Measurements from ENCODE around the gene CENPQ. TPM values are rescaled to one million over a fixed set of nuclear protein-coding genes. Genes with fewer than 3 reads are reported as not detected.
A peak's percentile ranks its signal among the peaks of the same experiment; 100 is the strongest.

The CENPQ gene
- total and polyA plus RNA-seq, 9 donors, result 6.3 to 10.6 (median 7.7) TPM

GRCh38 chr6:49519660-49520059 is 56.5 kb downstream of the CENPQ start:
- no peak for DNase-seq
- no peaks in the 10 kb centered on the region for H3K9me3 ChIP-seq (replicated peaks; ENCODE audit: control insufficient read depth, low read depth, low read length)
- H3K36me3 ChIP-seq (ENCODE audit: control insufficient read depth, insufficient read depth, low read length), result no peaks in the 10 kb centered on the region
- WGBS (ENCODE audit: insufficient coverage), result no CpG with 5 or more reads among the region's 1 CpG
- H3K27me3 ChIP-seq (ENCODE audit: control insufficient read depth, insufficient read depth, low read length), result no peaks in the 10 kb centered on the region
- H3K27ac ChIP-seq (ENCODE audit: low read length), result no peak overlapping the region
- no peaks in the 10 kb centered on the region for H3K4me1 ChIP-seq (ENCODE audit: control insufficient read depth, insufficient read depth, low read length)
- H3K4me3 ChIP-seq (ENCODE audit: low read length), result no peak overlapping the region

DNA sequence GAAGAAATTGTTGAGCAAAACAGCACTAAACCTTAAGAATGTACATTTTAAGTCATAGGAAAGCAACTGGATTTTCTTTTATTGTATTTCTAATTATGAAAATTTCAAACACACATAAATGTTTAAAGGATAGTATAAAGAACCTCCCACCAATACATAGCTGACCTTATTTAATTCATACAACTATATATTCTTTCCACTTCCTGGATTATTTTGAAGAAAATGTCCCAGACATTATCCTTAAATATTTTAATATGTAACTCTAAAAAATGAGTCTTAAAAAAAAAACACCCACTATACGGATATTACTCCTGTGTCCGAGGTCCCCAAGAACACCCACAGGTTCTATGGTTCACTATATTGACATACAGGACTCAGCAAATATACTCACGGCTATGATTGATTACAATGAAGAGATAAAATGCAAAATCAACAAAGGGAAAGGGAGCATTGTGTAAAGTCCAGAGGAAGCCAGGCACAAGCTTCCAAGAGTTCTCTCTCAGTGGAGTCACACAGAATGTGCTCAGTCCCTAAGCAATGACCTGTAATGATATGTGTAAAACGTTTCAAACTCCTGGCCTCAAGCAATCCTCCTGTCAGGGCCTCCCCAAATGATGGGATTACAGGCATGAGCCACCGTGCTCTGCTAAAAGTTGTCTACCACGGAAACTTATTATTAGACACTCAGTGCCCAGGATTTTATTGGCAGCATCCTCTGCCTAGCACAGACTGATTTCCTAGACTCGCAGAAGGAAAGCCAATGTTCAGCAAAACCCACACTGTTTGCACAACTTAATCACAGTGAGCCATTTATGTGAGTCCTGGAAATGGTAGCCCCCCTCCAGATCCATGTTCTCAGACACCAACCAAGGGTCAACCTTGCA is 59.8 kb downstream of the CENPQ start:
- WGBS (ENCODE audit: insufficient coverage), result 88% methylated on average over 4 of the region's 7 CpGs
- Histone ChIP-seq H3K27me3 (ENCODE audit: control insufficient read depth, insufficient read depth, low read length) (no peaks in the 10 kb centered on the region), H3K36me3 (ENCODE audit: control insufficient read depth, insufficient read depth, low read length) (no peaks in the 10 kb centered on the region), H3K9me3 (replicated peaks; ENCODE audit: control insufficient read depth, low read depth, low read length) (no peaks in the 10 kb centered on the region), H3K4me1 (ENCODE audit: control insufficient read depth, insufficient read depth, low read length) (no peaks in the 10 kb centered on the region), H3K4me3 (ENCODE audit: low read length) (no peak overlapping the region), H3K27ac (ENCODE audit: low read length) (no peak overlapping the region)
- no peak for DNase-seq

GRCh38 chr6:49523901-49524300 is 60.7 kb downstream of the CENPQ start:
- Histone ChIP-seq H3K4me3 (ENCODE audit: low read length) (no peak overlapping the region), H3K27me3 (ENCODE audit: control insufficient read depth, insufficient read depth, low read length) (no peaks in the 10 kb centered on the region), H3K4me1 (ENCODE audit: control insufficient read depth, insufficient read depth, low read length) (no peaks in the 10 kb centered on the region), H3K36me3 (ENCODE audit: control insufficient read depth, insufficient read depth, low read length) (no peaks in the 10 kb centered on the region), H3K9me3 (replicated peaks; ENCODE audit: control insufficient read depth, low read depth, low read length) (no peaks in the 10 kb centered on the region), H3K27ac (ENCODE audit: low read length) (no peak overlapping the region)
- WGBS (ENCODE audit: insufficient coverage), result 100% methylated on average over 1 of the region's 1 CpG
- no peak for DNase-seq

GRCh38 chr6:49524541-49524940 is 61.4 kb downstream of the CENPQ start:
- Histone ChIP-seq H3K27me3 (ENCODE audit: control insufficient read depth, insufficient read depth, low read length) (no peaks in the 10 kb centered on the region), H3K27ac (ENCODE audit: low read length) (no peak overlapping the region), H3K4me1 (ENCODE audit: control insufficient read depth, insufficient read depth, low read length) (no peaks in the 10 kb centered on the region), H3K9me3 (replicated peaks; ENCODE audit: control insufficient read depth, low read depth, low read length) (no peaks in the 10 kb centered on the region), H3K36me3 (ENCODE audit: control insufficient read depth, insufficient read depth, low read length) (no peaks in the 10 kb centered on the region), H3K4me3 (ENCODE audit: low read length) (no peak overlapping the region)
- 83% methylated on average over 2 of the region's 7 CpGs for WGBS (ENCODE audit: insufficient coverage)
- DNase-seq, result no peak

DNA sequence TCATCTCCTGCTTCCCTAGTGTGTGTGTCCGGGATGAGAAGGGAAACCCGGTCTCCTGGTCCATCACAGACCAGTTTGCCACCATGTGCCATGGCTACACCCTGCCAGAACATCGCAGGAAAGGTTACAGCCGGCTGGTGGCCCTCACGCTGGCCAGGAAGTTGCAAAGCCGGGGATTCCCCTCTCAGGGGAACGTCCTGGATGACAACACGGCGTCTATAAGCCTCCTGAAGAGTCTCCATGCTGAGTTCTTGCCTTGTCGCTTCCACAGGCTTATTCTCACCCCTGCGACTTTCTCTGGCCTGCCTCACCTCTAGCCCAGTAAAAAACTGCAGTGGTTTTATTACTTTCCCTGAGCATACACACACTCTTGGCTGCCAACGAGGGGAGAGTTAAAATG is 63.4 kb downstream of the CENPQ start:
- no peak overlapping the region for H3K27ac ChIP-seq (ENCODE audit: low read length)
- 75% methylated on average over 9 of the region's 12 CpGs for WGBS (ENCODE audit: insufficient coverage)
- H3K36me3 ChIP-seq (ENCODE audit: control insufficient read depth, insufficient read depth, low read length), result no peaks in the 10 kb centered on the region
- no peaks in the 10 kb centered on the region for H3K9me3 ChIP-seq (replicated peaks; ENCODE audit: control insufficient read depth, low read depth, low read length)
- no peak for DNase-seq
- no peak overlapping the region for H3K4me3 ChIP-seq (ENCODE audit: low read length)
- H3K4me1 ChIP-seq (ENCODE audit: control insufficient read depth, insufficient read depth, low read length), result no peaks in the 10 kb centered on the region
- no peaks in the 10 kb centered on the region for H3K27me3 ChIP-seq (ENCODE audit: control insufficient read depth, insufficient read depth, low read length)

DNA sequence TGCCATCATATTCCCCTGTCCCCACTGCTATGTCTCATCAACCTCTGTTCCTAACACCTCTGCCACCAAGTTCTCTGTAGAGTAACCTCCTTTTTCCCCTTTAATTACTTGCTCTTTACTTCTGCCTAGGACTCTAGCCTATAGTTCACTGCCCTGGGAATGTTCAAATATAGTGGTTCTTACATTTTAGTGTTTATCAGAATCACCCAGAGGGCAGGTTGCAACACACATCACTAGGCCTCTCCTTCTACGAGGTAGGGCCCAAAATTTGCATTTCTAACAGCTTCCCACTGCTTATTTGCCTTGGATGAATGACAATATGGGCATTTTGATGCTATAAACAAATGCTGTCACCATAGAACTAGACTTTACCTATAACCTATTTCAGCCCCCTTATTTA is 64.2 kb downstream of the CENPQ start:
- Histone ChIP-seq H3K27ac (ENCODE audit: low read length) (no peak overlapping the region), H3K27me3 (ENCODE audit: control insufficient read depth, insufficient read depth, low read length) (no peaks in the 10 kb centered on the region), H3K9me3 (replicated peaks; ENCODE audit: control insufficient read depth, low read depth, low read length) (no peaks in the 10 kb centered on the region), H3K4me1 (ENCODE audit: control insufficient read depth, insufficient read depth, low read length) (no peaks in the 10 kb centered on the region), H3K36me3 (ENCODE audit: control insufficient read depth, insufficient read depth, low read length) (no peaks in the 10 kb centered on the region), H3K4me3 (ENCODE audit: low read length) (no peak overlapping the region)
- DNase-seq, result no peak
- WGBS (ENCODE audit: insufficient coverage), result no CpG with 5 or more reads among the region's 1 CpG

DNA sequence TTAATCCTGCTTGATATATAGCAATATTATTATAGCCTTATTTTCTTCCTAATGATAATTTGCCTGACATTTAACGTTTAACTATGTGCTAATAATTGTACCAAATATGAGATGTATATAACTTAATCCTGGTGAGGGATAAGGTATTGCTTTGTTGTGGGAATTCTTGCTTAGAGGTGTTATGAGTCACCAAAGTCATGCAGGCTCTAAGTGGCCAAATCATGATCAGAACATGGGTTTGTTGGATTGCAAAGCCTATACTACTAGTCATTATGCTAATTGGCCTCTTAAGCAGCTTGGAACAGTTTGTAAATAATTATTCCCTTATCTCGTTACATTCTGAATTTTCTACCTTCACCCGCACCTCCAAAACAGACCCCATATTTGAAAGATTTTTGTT is 65.4 kb downstream of the CENPQ start:
- H3K27ac ChIP-seq (ENCODE audit: low read length), result no peak overlapping the region
- no CpG with 5 or more reads among the region's 3 CpGs for WGBS (ENCODE audit: insufficient coverage)
- no peaks in the 10 kb centered on the region for H3K36me3 ChIP-seq (ENCODE audit: control insufficient read depth, insufficient read depth, low read length)
- no peaks in the 10 kb centered on the region for H3K4me1 ChIP-seq (ENCODE audit: control insufficient read depth, insufficient read depth, low read length)
- no peak overlapping the region for H3K4me3 ChIP-seq (ENCODE audit: low read length)
- H3K9me3 ChIP-seq (replicated peaks; ENCODE audit: control insufficient read depth, low read depth, low read length), result no peaks in the 10 kb centered on the region
- no peak for DNase-seq
- no peaks in the 10 kb centered on the region for H3K27me3 ChIP-seq (ENCODE audit: control insufficient read depth, insufficient read depth, low read length)

DNA sequence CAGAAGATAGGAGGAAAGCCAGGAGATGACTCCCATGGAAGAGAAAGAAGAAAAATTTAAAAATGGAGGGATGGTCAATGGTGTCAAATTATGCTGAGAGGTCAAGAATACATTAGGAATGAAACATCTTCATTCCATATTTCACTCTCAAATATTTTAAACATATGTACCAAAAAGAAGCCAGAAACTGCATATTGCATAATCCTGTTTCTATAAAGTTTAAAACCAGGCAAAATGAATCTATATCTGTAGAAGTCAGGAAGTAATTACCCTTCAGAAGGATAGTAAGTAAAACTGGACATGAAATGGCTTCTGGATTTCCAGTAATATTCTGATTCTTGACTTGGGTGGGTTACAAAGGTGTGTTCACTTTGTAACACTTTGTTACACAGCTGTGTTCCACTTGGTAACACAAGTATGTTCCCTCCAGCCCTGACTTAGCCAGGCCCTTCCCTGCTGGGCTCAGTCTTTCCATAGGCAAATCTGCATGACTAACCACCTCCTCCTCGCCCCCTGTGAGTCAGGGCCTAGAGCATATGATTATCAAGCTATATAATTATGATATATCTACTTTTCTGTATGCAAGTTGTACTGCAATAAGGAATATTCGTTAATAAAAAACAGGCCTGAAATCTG is 67.1 kb downstream of the CENPQ start:
- Histone ChIP-seq H3K4me3 (ENCODE audit: low read length) (no peak overlapping the region), H3K4me1 (ENCODE audit: control insufficient read depth, insufficient read depth, low read length) (no peaks in the 10 kb centered on the region), H3K36me3 (ENCODE audit: control insufficient read depth, insufficient read depth, low read length) (no peaks in the 10 kb centered on the region), H3K9me3 (replicated peaks; ENCODE audit: control insufficient read depth, low read depth, low read length) (no peaks in the 10 kb centered on the region), H3K27ac (ENCODE audit: low read length) (no peak overlapping the region), H3K27me3 (ENCODE audit: control insufficient read depth, insufficient read depth, low read length) (no peaks in the 10 kb centered on the region)
- no CpG with 5 or more reads among the region's 2 CpGs for WGBS (ENCODE audit: insufficient coverage)
- no peak for DNase-seq

DNA sequence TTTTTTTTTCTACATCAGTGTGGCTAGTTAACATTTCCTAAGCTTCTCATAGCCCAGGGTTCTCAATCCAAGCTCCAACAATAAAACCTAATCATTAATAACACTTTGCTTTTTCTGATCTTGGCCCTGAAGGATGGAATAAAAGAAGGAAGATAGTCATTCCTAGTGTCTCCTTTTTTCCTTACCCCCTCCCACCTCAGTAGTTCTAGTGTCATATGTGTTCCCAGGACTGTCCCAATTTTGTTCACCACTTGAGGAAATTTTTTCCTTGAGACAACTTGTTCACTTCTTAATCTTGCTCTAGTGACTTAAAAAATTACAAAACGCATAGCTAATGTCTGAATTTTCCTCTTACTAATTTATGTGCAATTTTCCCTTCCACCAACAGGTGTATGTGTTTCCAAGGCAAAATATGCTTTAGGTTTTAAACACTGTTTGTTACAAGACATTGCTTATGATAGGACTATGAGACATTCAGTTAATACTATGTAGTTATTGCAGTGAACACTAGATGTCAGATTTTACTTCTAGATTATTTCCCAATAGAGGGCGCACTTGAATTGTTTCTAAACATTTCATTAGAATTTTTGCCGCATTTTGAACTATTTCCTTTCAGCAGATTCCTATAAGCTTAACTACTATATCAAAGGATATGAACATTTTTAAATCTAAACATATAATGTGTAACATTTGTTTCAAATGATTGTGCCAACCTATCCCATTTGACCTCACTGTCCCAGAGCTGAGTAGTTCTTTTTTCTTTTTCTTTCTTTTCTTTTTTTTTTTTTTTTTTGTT is 68.8 kb downstream of the CENPQ start:
- no peaks in the 10 kb centered on the region for H3K36me3 ChIP-seq (ENCODE audit: control insufficient read depth, insufficient read depth, low read length)
- H3K9me3 ChIP-seq (replicated peaks; ENCODE audit: control insufficient read depth, low read depth, low read length), result no peaks in the 10 kb centered on the region
- no peaks in the 10 kb centered on the region for H3K27me3 ChIP-seq (ENCODE audit: control insufficient read depth, insufficient read depth, low read length)
- WGBS (ENCODE audit: insufficient coverage), result no CpG with 5 or more reads among the region's 3 CpGs
- DNase-seq, result peak; percentile 73
- no peak overlapping the region for H3K27ac ChIP-seq (ENCODE audit: low read length)
- no peaks in the 10 kb centered on the region for H3K4me1 ChIP-seq (ENCODE audit: control insufficient read depth, insufficient read depth, low read length)
- no peak overlapping the region for H3K4me3 ChIP-seq (ENCODE audit: low read length)

- no peak overlapping the region for H3K4me3 ChIP-seq (ENCODE audit: low read length)
- H3K4me1 ChIP-seq (ENCODE audit: control insufficient read depth, insufficient read depth, low read length), result no peaks in the 10 kb centered on the region
- H3K36me3 ChIP-seq (ENCODE audit: control insufficient read depth, insufficient read depth, low read length), result no peaks in the 10 kb centered on the region
- DNase-seq, result no peak
- no peak overlapping the region for H3K27ac ChIP-seq (ENCODE audit: low read length)
- H3K9me3 ChIP-seq (replicated peaks; ENCODE audit: control insufficient read depth, low read depth, low read length), result no peaks in the 10 kb centered on the region
- H3K27me3 ChIP-seq (ENCODE audit: control insufficient read depth, insufficient read depth, low read length), result no peaks in the 10 kb centered on the region
- WGBS (ENCODE audit: insufficient coverage), result no CpG with 5 or more reads among the region's 5 CpGs
Measured at GRCh38 chr6:49535795-49536194, 72.6 kb downstream of the CENPQ start.
